A673 (cell line): ENCODE measurements around the gene PTPN21.

Experiments
- CTCF ChIP-seq: fragments of 300-800, 200-600 bp; sonication (generic); conservative IDR thresholded peaks from 2 replicates; pipeline ENCODE4 v1.5.1; 2017; ENCODE audit warnings: low read depth, mild to moderate bottlenecking, antibody characterized with exemption, low read length, moderate library complexity, mixed read lengths
- EZH2 ChIP-seq: fragments of 200-600 bp; sonication (generic); IDR thresholded peaks from 2 replicates; pipeline ENCODE4 v1.6.1; 2017; ENCODE audit warnings: borderline replicate concordance, low read depth, mild to moderate bottlenecking, mixed read lengths, antibody characterized with exemption, low read length; ENCODE audit not compliant: poor library complexity, severe bottlenecking

GRCh38 chr14:88424573-88424972 lies 130.2 kb downstream of the PTPN21 start:
- TF ChIP-seq CTCF (no peak), EZH2 (no peak)
